Breast epithelium (tissue), 3 donors: ENCODE results near the gene TTC7B.

Experiments used
- POLR2A ChIP-seq: fragments of 450-650 bp; IDR thresholded peaks from one replicate; pipeline ENCODE4 v1.6.1; 2016; ENCODE audit warnings: antibody characterized with exemption, mild to moderate bottlenecking, moderate library complexity
- POLR2AphosphoS5 ChIP-seq, 3 donors: sonication (generic); formaldehyde crosslinking; IDR thresholded peaks; one replicate each; pipeline ENCODE4 v1.6.1; 2017; ENCODE audit warnings: antibody characterized with exemption in 3 of 3
- TF ChIP-seq, protein P1 (sequence below), 3 donors: fragments of 450-650 bp; IDR thresholded peaks; one replicate each; pipeline ENCODE4 v1.5.1; 2016 to 2017; ENCODE audit warnings: antibody characterized with exemption in 3 of 3, mild to moderate bottlenecking in 3 of 3, moderate library complexity in 3 of 3

- TF ChIP-seq, protein P1, sequence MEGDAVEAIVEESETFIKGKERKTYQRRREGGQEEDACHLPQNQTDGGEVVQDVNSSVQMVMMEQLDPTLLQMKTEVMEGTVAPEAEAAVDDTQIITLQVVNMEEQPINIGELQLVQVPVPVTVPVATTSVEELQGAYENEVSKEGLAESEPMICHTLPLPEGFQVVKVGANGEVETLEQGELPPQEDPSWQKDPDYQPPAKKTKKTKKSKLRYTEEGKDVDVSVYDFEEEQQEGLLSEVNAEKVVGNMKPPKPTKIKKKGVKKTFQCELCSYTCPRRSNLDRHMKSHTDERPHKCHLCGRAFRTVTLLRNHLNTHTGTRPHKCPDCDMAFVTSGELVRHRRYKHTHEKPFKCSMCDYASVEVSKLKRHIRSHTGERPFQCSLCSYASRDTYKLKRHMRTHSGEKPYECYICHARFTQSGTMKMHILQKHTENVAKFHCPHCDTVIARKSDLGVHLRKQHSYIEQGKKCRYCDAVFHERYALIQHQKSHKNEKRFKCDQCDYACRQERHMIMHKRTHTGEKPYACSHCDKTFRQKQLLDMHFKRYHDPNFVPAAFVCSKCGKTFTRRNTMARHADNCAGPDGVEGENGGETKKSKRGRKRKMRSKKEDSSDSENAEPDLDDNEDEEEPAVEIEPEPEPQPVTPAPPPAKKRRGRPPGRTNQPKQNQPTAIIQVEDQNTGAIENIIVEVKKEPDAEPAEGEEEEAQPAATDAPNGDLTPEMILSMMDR (IDR thresholded peaks at IDR 0.05) = no peak
- TF ChIP-seq POLR2A (no peak), POLR2AphosphoS5 (IDR thresholded peaks at IDR 0.05) (no peak)
These were observed 316.1 kb downstream of the TTC7B start for GRCh38 chr14:90499908-90500664.
